NCI-H345 treated with DMSO at 0.1 percent for 48 hours (cell line): ENCODE measurements around the gene SLC27A6.

ENCODE experiments used
- DNase-seq: peaks from one replicate; lab custom pipeline; 2025; ENCODE audit not compliant: unreplicated experiment; lab: John Stamatoyannopoulos, UW

The SLC27A6 gene

GRCh38 chr5:129057329-129057728, 92.0 kb downstream of the SLC27A6 start:
- DNase-seq = no peak

DNA sequence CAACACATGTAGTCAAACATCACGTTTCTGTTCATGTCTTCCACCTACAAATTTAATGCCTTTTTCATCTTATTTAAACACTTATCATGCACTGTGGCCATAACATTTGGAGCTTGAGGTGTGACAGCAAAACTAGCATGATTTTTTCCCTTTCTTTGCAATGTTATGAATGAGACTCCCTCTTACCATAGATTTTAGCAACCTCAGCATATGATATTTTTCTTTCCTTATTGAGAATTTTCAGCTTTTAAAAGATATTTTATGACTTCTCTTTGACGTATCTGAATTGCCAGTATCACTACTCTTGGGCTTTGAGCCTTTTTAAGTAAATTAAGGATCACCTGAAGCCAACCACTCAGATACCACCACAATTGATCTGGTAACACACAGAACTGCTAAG, 96.6 kb downstream of the SLC27A6 start:
- DNase-seq = no peak

DNA sequence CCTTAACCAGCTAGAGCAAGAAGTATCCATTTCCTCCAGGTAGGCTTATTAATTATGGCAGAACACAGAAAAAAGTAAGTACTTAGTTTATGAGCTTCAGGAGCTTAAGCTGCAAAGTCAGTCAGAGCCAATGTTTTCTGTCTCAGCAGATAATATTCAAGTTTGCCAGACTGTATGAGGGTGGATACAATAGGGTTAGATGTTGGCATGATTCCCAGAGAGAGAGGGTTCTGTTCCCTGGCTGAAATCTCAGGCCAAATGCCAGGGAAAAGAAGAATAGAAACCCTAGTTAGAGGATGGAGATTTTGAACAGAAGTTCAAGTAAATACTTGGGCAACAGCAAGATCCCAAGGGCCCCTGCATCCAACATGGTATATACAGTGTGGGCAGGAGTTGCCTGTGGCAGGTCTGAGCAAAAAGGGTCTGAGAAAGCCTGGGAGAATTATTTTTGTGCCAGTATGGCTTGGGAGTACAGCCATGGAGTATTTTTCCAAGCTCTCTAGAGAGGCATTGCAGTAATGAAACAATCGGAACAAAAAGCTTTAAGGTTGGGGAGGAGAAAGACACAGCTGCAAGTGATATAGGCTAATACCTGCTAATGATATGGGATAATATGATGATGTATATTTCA, 98.3 kb downstream of the SLC27A6 start:
- DNase-seq = peak; percentile 0

- no peak for DNase-seq
These were observed 100.4 kb downstream of the SLC27A6 start for GRCh38 chr5:129065721-129066120.

- no peak for DNase-seq
These were observed 102.5 kb downstream of the SLC27A6 start for GRCh38 chr5:129067745-129068144.

DNA sequence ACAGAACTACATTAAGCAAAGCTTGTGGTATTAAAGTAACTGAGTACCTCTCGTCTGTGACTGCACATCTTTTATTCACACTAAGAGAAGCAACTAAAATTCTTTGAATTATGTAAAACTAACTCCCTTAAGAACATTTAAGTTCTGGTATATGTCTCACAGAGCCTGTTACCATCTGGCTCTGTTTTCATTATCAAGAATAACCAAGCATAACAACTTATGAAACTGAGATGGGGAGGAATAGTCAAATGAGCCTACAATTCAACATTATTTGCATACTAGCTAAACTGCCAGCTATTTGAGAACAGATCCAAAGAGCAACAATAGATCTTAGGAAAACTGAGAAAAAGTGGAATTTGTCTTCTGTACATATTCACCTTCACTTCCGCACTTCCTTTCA, 104.0 kb downstream of the SLC27A6 start:
- DNase-seq = no peak

- no peak for DNase-seq
These were observed 107.8 kb downstream of the SLC27A6 start for GRCh38 chr5:129073111-129073510.

- DNase-seq = no peak
These were observed 109.6 kb downstream of the SLC27A6 start for GRCh38 chr5:129074903-129075302.

DNA sequence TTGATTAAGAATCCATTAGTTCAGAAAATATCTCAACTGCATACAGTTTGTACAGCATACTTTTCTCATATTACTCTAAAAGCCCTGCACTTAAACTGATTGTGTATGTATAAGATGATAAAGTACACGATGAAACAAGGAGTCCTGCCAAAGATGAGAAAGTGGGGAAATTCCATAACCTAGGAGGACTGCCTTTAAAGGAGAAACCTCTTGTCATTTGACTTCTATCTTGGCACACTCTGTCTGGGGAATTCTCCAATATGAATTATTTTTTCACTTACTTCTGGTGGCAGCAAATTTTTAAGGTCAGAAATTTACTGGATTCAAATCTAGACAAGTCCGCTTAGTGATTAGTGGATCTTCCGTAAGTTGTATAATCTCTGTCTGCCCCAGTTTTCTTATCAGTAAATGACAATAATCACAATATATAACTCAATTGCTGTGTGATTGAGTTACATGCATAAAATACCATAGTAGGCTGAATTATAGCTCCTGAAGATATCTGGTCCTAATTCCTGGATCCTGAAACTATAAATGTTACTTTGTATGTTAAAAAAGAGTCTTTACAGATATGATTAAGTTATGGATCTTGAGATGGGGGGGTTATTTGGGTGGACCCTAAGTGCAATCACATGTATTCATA, 112.3 kb downstream of the SLC27A6 start:
- no peak for DNase-seq

DNA sequence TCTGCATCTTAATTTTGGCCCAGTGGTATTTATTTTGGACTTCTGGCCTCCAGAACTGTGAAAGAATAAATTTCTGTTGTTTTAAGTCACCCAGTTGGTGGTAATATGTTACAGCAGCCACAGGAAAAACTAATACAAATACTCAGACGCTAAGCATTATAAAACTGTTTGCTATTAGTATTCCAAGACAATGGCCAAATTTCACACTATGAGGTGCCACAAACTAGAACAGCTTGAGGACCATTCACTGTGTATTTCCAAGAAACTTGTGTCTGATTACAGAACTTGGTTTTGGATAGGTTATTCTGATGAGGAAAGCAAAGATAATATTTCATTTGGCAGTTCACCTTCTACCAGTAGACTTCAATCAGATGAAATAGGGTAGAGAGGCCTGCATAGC, 113.0 kb downstream of the SLC27A6 start:
- no peak for DNase-seq

DNA sequence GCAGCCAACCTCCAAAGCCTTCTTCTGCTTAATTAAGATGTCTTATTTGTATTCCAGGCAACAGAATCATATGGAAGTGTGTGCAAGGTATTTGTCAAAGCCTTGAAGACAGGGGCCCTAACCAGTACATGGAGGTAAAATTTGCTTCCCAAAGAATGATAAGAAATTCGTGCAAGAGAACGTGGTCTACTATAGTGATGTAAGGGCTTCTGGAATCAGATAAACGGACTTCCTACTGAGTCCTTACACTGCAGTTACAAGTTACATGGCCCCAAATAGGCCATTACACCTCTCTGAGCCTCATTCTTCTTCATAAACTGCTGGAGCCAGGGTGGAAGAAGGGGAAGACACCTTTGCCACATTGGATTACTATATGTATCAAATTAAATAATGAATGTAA, 113.4 kb downstream of the SLC27A6 start:
- DNase-seq = no peak

DNA sequence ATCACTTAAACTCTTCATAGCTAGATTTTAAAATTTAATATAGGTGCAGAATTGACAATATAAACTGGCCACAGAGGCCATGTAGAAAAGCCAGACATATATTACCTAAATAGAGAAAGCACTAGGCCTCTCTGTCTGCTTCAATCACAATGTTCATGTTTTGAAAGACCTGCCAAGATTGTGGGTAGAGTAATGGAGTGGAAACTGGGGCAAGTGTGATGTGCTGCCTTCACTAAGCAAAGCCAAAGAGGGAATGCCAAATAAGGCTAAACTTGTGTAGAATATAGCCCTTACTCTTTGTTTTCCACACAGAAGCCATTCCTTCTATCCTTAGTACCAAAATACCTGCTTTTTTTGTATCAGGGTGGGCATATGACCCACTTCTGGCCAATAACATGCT, 114.2 kb downstream of the SLC27A6 start:
- no peak for DNase-seq

DNA sequence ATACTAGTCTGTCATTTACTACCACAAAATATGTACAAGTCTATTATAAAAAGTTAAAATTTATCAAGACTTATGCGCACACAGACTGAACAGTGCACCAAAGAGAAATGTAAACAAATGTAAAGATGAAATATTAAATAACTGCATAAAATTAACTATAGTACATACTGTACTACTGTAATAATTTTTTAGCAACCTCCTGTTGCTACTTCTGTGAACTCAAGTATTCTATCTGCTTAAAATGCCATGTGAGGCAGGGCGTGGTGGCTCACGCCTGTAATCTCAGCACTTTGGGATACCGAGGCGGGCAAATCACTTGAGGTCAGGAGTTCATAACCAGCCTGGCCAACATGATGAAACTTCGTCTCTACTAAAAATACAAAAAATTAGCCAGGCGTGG, 115.5 kb downstream of the SLC27A6 start:
- DNase-seq = no peak

DNA sequence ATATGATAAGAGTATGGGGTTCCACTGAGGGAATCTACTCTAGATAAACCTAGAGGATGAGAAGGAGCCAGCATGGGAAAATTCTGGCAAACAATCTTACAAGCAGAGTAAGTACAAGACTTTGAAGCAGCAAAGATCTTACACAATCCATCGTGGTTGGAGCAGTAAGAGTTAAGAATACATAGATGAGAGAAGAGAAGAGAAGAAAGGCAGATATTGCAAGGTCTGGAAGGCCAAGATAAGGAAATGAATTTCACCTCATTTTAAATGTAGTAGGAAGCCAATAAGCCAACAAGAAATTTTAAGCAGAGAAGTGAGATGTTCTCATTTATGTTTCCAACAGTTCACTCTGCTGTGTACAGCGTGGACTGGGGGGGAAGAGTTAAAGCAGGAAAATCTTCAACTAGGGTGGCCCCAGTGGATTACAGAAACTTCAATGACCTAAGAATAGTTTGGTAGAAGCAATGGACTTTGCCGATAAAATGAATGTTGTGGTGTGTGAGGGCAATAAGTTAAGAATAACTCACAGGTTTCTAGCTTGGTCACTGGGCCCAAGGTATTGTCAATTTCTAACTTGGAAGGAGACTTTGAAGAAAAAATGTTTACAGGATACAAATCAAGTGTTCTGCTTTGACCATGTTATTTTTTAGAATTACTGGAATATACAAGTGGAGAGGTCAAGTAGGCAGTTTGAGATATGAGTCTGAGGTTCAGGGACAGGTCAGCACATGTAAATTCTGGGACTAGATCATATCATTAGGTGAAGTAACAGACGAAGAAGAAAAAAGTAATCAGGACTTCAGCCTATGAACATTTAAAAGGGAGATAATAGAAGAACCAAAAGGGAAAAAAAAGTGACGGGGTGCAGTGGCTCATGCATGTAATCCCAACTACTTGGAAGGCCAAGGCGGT, 117.2 kb downstream of the SLC27A6 start:
- DNase-seq = no peak
